CD4-positive, alpha-beta memory T cell (primary cell): ENCODE data around the gene CFAP68. TPM values are rescaled to one million over a fixed set of nuclear protein-coding genes. Genes with fewer than 3 reads are reported as not detected.

ENCODE experiments used
- CTCF ChIA-PET: fragments of 350-600 bp; sonication (Branson Sonifier 250); formaldehyde crosslinking; loops from one replicate; lab custom pipeline; 2021; ENCODE audit warnings: inconsistent platforms; ENCODE audit not compliant: partially characterized antibody; lab: Charles Lee
- POLR2A ChIA-PET: fragments of 350-600 bp; sonication (Branson Sonifier 250); formaldehyde crosslinking; loops from one replicate; lab custom pipeline; 2021; ENCODE audit not compliant: partially characterized antibody; lab: Charles Lee
- DNase-seq, 5 donors: peaks; one replicate each; pipeline versions ENCODE4 v3.0.0 to v3.0.0-alpha.2; 2020 to 2022; ENCODE audit warnings: mixed read lengths in 1 of 5
- H3K27ac ChIP-seq: one replicate; pipeline ENCODE4 v1.7.0; 2013; ENCODE audit warnings: low read depth, low read length
- H3K27me3 ChIP-seq: 2 replicates; pipeline ENCODE4 v1.7.0; 2013; ENCODE audit warnings: mild to moderate bottlenecking, low read length, moderate library complexity; ENCODE audit not compliant: insufficient read depth
- H3K36me3 ChIP-seq: 2 replicates; pipeline ENCODE4 v1.7.0; 2013; ENCODE audit warnings: mild to moderate bottlenecking, low read length, moderate library complexity; ENCODE audit not compliant: insufficient read depth
- H3K4me1 ChIP-seq: 2 replicates; pipeline ENCODE4 v1.7.0; 2013; ENCODE audit warnings: mild to moderate bottlenecking, low read length, moderate library complexity; ENCODE audit not compliant: insufficient read depth
- H3K4me3 ChIP-seq, 2 donors: one replicate each; pipeline ENCODE4 v1.7.0; 2013; ENCODE audit warnings: low read length in 2 of 2, mild to moderate bottlenecking in 1 of 2
- H3K9me3 ChIP-seq, 2 donors: one replicate each; pipeline ENCODE4 v1.7.0; 2013; ENCODE audit warnings: low read length in 2 of 2, control low read depth in 1 of 2; ENCODE audit not compliant: control insufficient read depth in 1 of 2
- H3K27ac Mint-ChIP-seq, 7 donors: one replicate each; pipeline ENCODE4 v1.8.0; 2020 to 2021; ENCODE audit warnings: mixed read lengths in 7 of 7, mild to moderate bottlenecking in 6 of 7, inconsistent platforms in 3 of 7, moderate library complexity in 3 of 7
- H3K27me3 Mint-ChIP-seq, 2 donors: one replicate each; pipeline ENCODE4 v1.8.0; 2020 to 2021; ENCODE audit warnings: mixed read lengths in 2 of 2
- H3K36me3 Mint-ChIP-seq, 2 donors: one replicate each; pipeline ENCODE4 v1.8.0; 2020 to 2021; ENCODE audit warnings: mixed read lengths in 2 of 2, inconsistent platforms in 1 of 2, mild to moderate bottlenecking in 1 of 2
- H3K4me1 Mint-ChIP-seq, 4 donors: one replicate each; pipeline ENCODE4 v1.8.0; 2020 to 2021; ENCODE audit warnings: mixed read lengths in 4 of 4, mild to moderate bottlenecking in 1 of 4
- H3K4me3 Mint-ChIP-seq, 8 donors: one replicate each; pipeline ENCODE4 v1.8.0; 2020 to 2021; ENCODE audit warnings: mixed read lengths in 8 of 8, mild to moderate bottlenecking in 7 of 8, moderate library complexity in 6 of 8, inconsistent platforms in 3 of 8
- H3K9me3 Mint-ChIP-seq, 8 donors: one replicate each; pipeline ENCODE4 v1.8.0; 2020 to 2021; ENCODE audit warnings: mixed read lengths in 8 of 8, mild to moderate bottlenecking in 5 of 8, inconsistent platforms in 3 of 8, moderate library complexity in 1 of 8
- intact Hi-C: fragments of 100-400 bp; cut with micrococcal nuclease; formaldehyde crosslinking; loops from one replicate; pipeline ENCODE4 v1.15.1; 2023
- polyA plus RNA-seq, 2 donors: library from polyadenylated mRNA; unstranded; fragments of 300-500 nt; fragmentation: Illumina TruSeq; gene quantifications; one replicate each; pipeline ENCODE4 v1.2.3, GENCODE V29; 2021
- total RNA-seq, 2 experiments: library from RNA; stranded (reverse); gene quantifications; one replicate each; pipeline ENCODE4 v1.2.3, GENCODE V29; 2021

CFAP68 gene
- total and polyA plus RNA-seq, 4 experiments from 2014 or later, result 14.8 to 30.9 (median 24.7) TPM

DNA sequence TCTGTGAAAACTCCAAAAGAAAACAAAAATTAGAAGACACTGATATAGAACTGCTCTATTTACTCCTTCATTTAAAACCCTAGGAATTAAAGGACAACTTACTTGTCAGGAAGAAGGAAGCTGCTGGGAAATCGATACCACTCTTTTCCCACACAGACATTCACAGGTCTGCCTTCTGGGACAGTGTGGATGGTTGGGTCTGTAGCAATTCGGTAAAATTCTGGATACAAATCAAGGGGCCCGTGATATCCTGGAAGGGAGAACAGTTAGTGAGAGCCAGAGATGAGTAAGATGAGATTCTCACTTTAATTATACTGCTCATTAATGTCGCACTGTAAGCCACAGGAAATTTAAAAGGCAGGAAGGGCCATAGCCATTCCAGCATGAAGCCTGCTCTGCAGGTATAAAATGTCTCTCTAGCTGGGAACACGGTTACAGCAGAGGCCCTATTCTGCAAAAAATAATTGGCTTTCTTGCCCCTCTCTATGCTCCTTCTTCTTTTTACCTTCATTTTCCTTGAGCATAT, 41.9 kb upstream of the CFAP68 start:
- Mint-ChIP-seq H3K9me3 (no peaks in the 10 kb centered on the region), H3K27ac (no peak overlapping the region), H3K4me1 (peaks cover 2 to 6% (median 4%) of the 10 kb centered on the region in 4 donors), H3K36me3 (peaks cover 33 to 68% of the 10 kb centered on the region in 2 donors), H3K4me3 (no peak overlapping the region), H3K27me3 (no peaks in the 10 kb centered on the region)
- ChIA-PET POLR2A (no interaction called here), CTCF (no interaction called here)
- peaks cover 5% of the 10 kb centered on the region for H3K4me1 ChIP-seq
- H3K9me3 ChIP-seq, result no peaks in the 10 kb centered on the region
- intact Hi-C loops, result no loop called here
- no peak overlapping the region for H3K27ac ChIP-seq
- no peak for DNase-seq
- peaks cover 31% of the 10 kb centered on the region for H3K36me3 ChIP-seq
- no peak overlapping the region for H3K4me3 ChIP-seq
- no peaks in the 10 kb centered on the region for H3K27me3 ChIP-seq

DNA sequence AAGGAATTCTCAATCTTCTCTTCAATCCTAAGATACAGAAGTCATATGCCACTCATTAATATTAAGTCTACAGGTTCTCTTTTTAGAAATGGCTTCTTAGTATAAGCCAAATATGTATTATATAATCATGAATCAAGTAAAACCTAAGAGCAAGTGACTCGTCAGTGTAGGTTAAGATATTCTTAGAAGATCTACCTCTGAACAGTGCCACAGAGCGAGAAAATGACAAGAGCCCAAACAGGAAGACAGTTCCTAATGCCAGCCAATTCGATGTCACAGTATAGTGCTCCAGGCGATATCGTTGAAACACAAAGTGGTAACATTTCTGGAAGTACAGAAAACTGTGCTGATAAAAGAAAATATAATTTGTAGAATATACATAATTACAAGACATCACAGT, 41.3 kb upstream of the CFAP68 start:
- no peaks in the 10 kb centered on the region for H3K9me3 ChIP-seq
- no peaks in the 10 kb centered on the region for H3K27me3 ChIP-seq
- peaks cover 2 to 6% (median 4%) of the 10 kb centered on the region in 4 donors for H3K4me1 Mint-ChIP-seq
- DNase-seq, result no peak
- ChIA-PET CTCF (interaction anchor here (9.8 kb wide), 1 partner anchor 249 kb away, joined by 83 read pairs; no protein-coding TSS in a partner anchor), POLR2A (no interaction called here)
- no peaks in the 10 kb centered on the region for H3K27me3 Mint-ChIP-seq
- H3K27ac ChIP-seq, result no peak overlapping the region
- H3K4me1 ChIP-seq, result peaks cover 5% of the 10 kb centered on the region
- H3K9me3 Mint-ChIP-seq, result no peaks in the 10 kb centered on the region
- no peak overlapping the region for H3K27ac Mint-ChIP-seq
- H3K36me3 ChIP-seq, result peaks cover 31% of the 10 kb centered on the region
- H3K36me3 Mint-ChIP-seq, result peaks cover 33 to 67% of the 10 kb centered on the region in 2 donors
- no peak overlapping the region for H3K4me3 ChIP-seq
- no peak overlapping the region for H3K4me3 Mint-ChIP-seq
- intact Hi-C loops, result no loop called here

DNA sequence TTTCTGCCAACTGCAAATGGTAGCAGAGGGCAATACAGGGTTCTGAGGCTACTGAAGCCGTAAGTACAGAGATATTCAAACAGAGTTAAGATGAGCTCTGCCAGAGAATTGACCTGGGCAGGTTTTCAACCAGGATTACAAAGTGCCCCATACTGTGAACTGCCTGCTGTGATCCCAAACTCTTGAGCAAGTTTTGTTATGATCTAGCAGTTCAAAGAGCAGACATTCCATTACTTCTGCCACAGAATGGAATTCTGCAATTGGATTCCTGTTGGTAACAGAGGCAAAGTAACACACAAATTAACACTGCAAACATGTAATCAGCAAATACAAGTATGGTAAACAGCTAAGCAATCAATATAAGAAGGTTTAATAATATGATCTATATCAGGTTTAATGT, 39.2 kb upstream of the CFAP68 start:
- Mint-ChIP-seq H3K36me3 (peaks cover 25 to 63% of the 10 kb centered on the region in 2 donors), H3K9me3 (no peaks in the 10 kb centered on the region), H3K27ac (no peak overlapping the region), H3K4me3 (no peak overlapping the region), H3K4me1 (peaks cover 2 to 6% (median 4%) of the 10 kb centered on the region in 4 donors), H3K27me3 (no peaks in the 10 kb centered on the region)
- Histone ChIP-seq H3K27me3 (no peaks in the 10 kb centered on the region), H3K9me3 (no peaks in the 10 kb centered on the region), H3K27ac (no peak overlapping the region), H3K36me3 (peaks cover 31% of the 10 kb centered on the region), H3K4me1 (peaks cover 5% of the 10 kb centered on the region), H3K4me3 (no peak overlapping the region)
- DNase-seq, result no peak
- intact Hi-C loops, result loop anchor here (2.0 to 10.0 kb wide), 2 partner anchors 63 to 555 kb away; no protein-coding TSS in a partner anchor
- ChIA-PET POLR2A (no interaction called here), CTCF (interaction anchor here (1.0 to 9.8 kb wide), 5 partner anchors 86 to 276 kb away, joined by 3 to 83 read pairs (median 3); no protein-coding TSS in a partner anchor)

DNA sequence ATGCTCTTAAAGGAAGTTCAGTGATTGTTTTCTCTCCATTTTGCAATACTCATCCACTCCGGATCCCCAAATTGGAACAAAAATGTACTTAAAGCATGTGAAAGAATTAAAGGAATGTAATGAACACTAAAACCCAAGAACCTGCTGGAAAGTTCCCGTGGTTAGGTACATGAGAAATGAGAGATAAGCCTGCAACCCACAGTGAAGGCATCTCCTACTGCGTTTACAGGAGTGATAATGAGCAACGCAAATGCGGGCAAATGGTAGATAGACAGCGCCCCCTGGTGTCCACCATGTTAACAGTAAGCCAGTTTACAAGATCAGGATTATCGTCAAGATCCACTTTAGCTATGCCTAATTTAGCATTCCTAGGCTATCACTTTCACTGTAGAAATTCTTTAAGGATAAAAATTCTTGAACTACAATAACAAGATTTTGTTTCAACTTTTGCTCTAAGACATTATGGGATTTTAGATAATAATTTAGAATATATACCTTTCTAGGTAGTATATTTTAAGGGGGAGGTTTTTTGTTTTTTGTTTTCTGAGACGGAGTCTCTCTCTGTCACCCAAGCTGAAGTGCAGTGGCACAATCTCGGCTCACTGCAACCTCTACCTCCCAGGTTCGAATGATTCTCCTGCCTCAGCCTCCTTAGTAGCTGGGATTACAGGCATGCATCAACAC, 37.8 kb upstream of the CFAP68 start:
- DNase-seq, result peak; percentile 69 to 81 (median 72)
- no peaks in the 10 kb centered on the region for H3K27me3 Mint-ChIP-seq
- Histone ChIP-seq H3K4me1 (peaks cover 5% of the 10 kb centered on the region), H3K36me3 (peaks cover 25% of the 10 kb centered on the region), H3K27ac (no peak overlapping the region), H3K4me3 (no peak overlapping the region), H3K27me3 (no peaks in the 10 kb centered on the region), H3K9me3 (no peaks in the 10 kb centered on the region)
- H3K27ac Mint-ChIP-seq, result peak overlapping the region in 1 of 7 donors; percentile 25
- no peak overlapping the region for H3K4me3 Mint-ChIP-seq
- no peaks in the 10 kb centered on the region for H3K9me3 Mint-ChIP-seq
- CTCF ChIA-PET, result interaction anchor here (0.6 to 9.8 kb wide), 26 partner anchors 8 to 279 kb away, joined by 3 to 83 read pairs (median 3); partner anchors contain the start of genes C11orf52 and CRYAB
- POLR2A ChIA-PET, result interaction anchor here (0.6 kb wide), 1 partner anchor 127 kb away, joined by 3 read pairs; no protein-coding TSS in a partner anchor
- intact Hi-C loops, result loop anchor here (1.0 to 10.0 kb wide), 5 partner anchors 65 to 557 kb away; partner anchors contain the start of gene SIK2
- H3K36me3 Mint-ChIP-seq, result peaks cover 23 to 58% of the 10 kb centered on the region in 2 donors
- H3K4me1 Mint-ChIP-seq, result peaks cover 2 to 6% (median 4%) of the 10 kb centered on the region in 4 donors

DNA sequence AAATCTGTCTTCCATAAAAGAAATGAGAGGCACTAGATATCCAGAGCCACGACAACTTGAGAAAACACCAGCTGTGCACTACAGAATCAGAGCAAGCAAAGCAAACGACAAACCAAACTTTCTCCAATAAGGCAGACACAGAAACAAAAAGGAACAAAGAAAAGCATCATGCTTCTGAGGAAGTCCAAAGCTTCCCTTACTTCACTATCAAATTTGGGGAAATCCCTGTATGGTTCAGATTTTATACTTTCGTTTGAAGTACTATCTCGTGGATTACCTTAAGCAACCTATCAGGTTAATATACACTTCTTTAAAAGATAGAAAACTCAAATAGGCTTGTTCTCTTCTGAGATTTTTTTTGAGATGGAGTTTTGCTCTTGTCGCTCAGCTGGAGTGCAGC, 35.7 kb upstream of the CFAP68 start:
- Mint-ChIP-seq H3K27ac (peak overlapping the region in 1 of 7 donors; percentile 20), H3K27me3 (no peaks in the 10 kb centered on the region), H3K4me3 (no peak overlapping the region), H3K36me3 (peaks cover 27 to 59% of the 10 kb centered on the region in 2 donors), H3K9me3 (no peaks in the 10 kb centered on the region), H3K4me1 (peaks cover 2 to 6% (median 4%) of the 10 kb centered on the region in 4 donors)
- Histone ChIP-seq H3K27ac (no peak overlapping the region), H3K36me3 (peaks cover 16% of the 10 kb centered on the region), H3K4me1 (peaks cover 5% of the 10 kb centered on the region), H3K9me3 (no peaks in the 10 kb centered on the region), H3K27me3 (no peaks in the 10 kb centered on the region), H3K4me3 (no peak overlapping the region)
- intact Hi-C loops, result loop anchor here (10.0 kb wide), 1 partner anchor 559 kb away; no protein-coding TSS in a partner anchor
- POLR2A ChIA-PET, result no interaction called here
- DNase-seq, result no peak
- CTCF ChIA-PET, result interaction anchor here (1.1 to 9.8 kb wide), 12 partner anchors 8 to 281 kb away, joined by 3 to 83 read pairs (median 8); partner anchors contain the start of gene ALG9

DNA sequence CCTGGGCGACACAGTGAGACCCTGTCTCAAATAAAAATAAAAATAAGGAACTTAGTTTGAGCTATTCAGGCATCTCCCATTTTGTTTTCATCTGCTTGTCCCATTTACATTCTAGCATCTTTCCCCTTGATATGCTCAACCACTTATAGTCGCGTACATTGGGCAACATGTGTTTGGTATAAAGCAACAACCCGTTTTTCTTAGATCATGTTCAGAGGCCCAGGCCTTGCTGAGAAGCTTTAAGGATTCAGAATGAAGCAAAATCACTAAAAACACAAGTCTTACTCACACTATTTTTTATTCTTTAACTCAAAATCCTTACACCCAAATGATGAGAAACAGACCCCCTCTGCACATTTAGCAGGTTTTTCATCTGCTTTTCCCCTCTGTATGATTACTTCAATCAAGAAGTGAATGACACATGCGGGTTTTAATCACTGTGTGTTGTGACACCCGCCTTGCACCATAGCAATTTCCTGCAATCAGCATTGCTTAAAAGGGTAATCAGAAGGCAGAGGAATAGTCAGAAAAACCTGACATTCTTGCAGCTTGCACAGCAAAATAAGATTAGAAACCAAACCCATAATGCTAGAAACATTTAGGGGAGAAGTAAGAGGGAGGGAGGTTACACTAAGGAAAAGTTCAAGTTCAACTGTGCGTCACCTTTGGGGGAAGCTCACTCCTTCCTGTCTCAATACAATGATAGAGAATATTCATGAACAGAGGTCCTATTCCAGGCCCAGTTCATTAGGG, 33.9 kb upstream of the CFAP68 start:
- peaks cover 5% of the 10 kb centered on the region for H3K4me1 ChIP-seq
- DNase-seq, result no peak
- ChIA-PET POLR2A (no interaction called here), CTCF (interaction anchor here (0.6 to 9.8 kb wide), 9 partner anchors 12 to 283 kb away, joined by 3 to 83 read pairs (median 6); partner anchors contain the start of gene ALG9)
- intact Hi-C loops, result loop anchor here (10.0 kb wide), 1 partner anchor 561 kb away; no protein-coding TSS in a partner anchor
- H3K4me1 Mint-ChIP-seq, result peaks cover 2 to 6% (median 4%) of the 10 kb centered on the region in 4 donors
- H3K27ac Mint-ChIP-seq, result peak overlapping the region in 1 of 7 donors; percentile 73
- H3K27ac ChIP-seq, result no peak overlapping the region
- H3K4me3 ChIP-seq, result no peak overlapping the region
- H3K9me3 Mint-ChIP-seq, result no peaks in the 10 kb centered on the region
- H3K36me3 Mint-ChIP-seq, result peaks cover 38 to 64% of the 10 kb centered on the region in 2 donors
- H3K4me3 Mint-ChIP-seq, result no peak overlapping the region
- H3K36me3 ChIP-seq, result peaks cover 16% of the 10 kb centered on the region
- no peaks in the 10 kb centered on the region for H3K27me3 Mint-ChIP-seq
- no peaks in the 10 kb centered on the region for H3K27me3 ChIP-seq
- H3K9me3 ChIP-seq, result no peaks in the 10 kb centered on the region
